Mesenteric fat pad (tissue), 1 donor: Measurements from ENCODE around the gene SAA4. TPM values are rescaled to one million over a fixed set of nuclear protein-coding genes. Genes with fewer than 3 reads are reported as not detected.
"Not testable (repeated sequence)": the region's sequence is repeated elsewhere in the genome, so short reads cannot be mapped to it uniquely, and the experiment has no call there.

Experiments
- DNase-seq: peaks from one replicate; pipeline ENCODE4 v3.0.0-alpha.2; 2020; ENCODE audit warnings: low spot score
- long read RNA-seq: library from polyadenylated mRNA; unstranded; transcript quantifications from one replicate; pipeline ENCODE4 v2.0.0, GENCODE V29; 2020
- total RNA-seq: library from RNA; stranded (reverse); fragmentation: NEBNext Ultra II Directional; extraction: Animal tissue kit (Norgen Biotek cat#: 25700); gene quantifications from one replicate; pipeline ENCODE4 v1.2.1, GENCODE V29; 2021
- donor health status: DM: yes; HTN: yes; CAD: no.

Gene SAA4, protein sequence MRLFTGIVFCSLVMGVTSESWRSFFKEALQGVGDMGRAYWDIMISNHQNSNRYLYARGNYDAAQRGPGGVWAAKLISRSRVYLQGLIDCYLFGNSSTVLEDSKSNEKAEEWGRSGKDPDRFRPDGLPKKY
- total RNA-seq = 4.1 TPM
- long read RNA-seq = 0 reads

DNA sequence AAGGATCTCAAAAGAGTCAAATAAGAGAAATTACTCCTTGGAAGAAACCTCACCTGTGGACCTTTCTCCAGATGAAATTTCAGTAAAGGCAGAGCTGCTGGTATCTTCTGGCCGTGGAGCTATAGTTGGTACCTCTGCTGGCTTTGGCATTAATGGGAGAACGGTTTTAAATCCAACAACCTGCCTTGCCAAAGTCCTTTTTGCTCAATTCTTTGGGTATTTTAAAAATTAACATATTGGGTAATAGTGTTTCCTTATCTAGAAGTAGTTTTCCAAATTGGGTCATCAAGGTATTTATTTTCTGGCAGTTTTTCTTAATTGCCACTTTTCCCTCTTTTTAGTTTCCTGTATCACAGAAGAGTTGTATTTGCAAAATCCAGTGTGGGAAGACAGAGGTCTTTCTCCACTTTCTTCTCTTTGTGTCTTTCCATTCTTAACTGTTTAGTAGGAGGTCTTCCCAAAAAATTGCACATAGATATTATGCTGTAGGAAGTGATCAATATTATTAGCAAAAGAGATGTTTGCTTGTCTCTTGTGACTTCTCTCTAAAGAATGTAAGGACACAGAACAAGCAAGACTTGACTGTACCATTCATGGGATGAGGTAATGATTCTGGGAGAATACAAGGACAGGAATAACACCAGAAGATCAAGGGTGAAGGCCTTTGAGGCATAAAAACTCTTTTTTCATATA, at the start of gene SAA4:
TSS of gene SAA4 (minus strand) at position 139 of the 693 bp plus-strand sequence. CDS start 876 bp downstream, outside the sequence.
- no peak for DNase-seq

GRCh38 chr11:18285841-18286240, 49.2 kb upstream of the SAA4 start:
- no peak for DNase-seq

DNA sequence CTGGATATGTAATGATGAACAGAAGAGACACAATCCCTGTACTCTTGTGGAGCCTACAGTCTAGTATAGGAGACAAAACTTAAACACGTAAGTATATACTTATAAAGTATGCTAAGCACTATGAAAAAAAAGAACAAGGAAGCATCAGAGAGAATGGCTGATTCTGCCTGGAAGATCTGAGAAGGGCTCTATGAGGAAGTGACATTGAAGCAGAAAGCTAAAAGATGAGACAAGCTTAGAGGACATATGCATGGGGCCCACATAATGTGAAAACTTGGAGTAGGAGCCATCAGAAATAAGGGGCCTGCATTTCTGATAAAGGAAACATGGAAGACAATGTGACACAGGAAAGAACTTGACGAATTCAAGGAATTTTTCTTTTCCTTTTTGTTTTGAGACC, 46.0 kb upstream of the SAA4 start:
- no peak for DNase-seq

DNA sequence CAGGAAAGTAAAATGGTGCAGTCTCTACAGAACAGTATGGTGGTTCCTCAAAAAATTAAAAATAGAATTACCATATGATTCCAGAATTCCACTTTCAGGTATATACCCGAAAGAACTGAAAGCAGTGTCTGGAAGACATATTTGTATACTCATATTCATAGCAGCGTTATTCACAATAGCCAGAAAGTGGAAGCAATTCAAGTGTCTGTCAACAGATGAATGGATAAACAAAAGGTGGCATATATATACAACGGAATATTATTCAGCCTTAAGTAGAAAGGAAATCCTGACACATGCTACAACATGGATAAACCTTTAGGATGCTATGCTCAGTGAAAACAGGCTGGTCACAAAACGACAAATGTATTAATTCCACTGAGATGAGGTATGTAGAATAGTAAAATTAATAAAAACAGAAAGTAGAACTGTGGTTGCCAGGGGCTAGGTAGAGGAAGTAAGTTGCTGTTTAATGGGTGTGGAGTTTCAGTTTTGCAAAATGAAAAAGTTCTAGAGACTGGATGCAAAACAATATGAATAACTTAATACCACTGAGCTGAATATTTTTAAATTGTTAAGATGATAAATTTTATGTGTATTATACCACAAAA, 43.9 kb upstream of the SAA4 start:
- no peak for DNase-seq

DNA sequence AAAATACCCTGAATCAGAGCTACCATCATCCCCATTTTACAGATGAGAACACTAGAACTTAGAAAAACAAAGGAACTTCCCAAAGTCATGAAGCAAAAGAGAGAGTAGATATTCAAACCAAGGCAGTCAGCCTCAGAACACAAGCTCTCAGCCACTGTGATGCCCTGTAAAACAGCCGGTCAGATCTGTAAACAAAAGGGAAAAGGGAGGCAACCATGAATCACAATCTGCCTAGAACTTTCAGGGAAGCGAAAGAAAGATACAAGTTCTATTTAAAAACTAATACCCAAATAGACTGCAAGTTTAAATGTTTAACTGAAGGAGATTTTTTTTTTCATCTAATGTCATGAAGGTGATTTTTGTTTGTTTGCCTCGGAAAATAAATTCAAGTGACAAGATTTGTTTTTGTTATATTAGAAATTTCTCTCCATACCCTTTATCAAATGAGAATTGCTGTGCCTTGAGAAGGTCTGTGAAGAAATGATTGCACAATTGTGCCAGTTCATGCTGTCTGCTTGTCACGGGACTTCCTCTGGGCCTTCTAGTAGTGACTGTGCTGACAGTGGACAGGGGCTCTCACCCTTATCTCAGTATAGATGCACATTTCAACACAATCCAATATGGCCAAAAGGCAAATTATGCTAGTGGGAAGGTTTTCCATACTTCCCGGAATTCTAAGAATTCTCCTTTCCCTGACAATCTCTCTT, 41.1 kb upstream of the SAA4 start:
- DNase-seq = no peak

- no peak for DNase-seq
Measured at GRCh38 chr11:18271206-18271605, 34.6 kb upstream of the SAA4 start.

DNA sequence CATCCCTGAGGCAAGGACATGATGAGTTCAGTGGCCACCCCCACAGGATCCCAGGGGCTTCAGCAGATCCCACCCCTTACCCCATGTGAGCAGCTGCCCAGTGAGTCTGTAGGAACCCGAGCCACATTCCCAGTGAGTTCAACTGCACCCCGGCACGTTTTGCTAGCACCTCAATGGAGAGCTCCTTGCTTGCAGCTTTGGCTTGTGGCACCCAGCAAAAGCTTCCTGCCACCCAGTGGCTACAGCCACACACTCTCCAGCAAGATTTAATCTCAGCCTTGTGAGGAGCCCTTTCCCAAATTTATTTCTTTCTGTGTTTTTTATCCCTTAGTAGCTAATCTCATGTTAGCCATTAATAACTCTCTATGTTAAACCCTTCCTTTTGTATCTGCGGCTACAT, 33.5 kb upstream of the SAA4 start:
- no peak for DNase-seq

- not testable (repeated sequence) for DNase-seq
Measured at GRCh38 chr11:18269252-18269651, 32.6 kb upstream of the SAA4 start.

DNA sequence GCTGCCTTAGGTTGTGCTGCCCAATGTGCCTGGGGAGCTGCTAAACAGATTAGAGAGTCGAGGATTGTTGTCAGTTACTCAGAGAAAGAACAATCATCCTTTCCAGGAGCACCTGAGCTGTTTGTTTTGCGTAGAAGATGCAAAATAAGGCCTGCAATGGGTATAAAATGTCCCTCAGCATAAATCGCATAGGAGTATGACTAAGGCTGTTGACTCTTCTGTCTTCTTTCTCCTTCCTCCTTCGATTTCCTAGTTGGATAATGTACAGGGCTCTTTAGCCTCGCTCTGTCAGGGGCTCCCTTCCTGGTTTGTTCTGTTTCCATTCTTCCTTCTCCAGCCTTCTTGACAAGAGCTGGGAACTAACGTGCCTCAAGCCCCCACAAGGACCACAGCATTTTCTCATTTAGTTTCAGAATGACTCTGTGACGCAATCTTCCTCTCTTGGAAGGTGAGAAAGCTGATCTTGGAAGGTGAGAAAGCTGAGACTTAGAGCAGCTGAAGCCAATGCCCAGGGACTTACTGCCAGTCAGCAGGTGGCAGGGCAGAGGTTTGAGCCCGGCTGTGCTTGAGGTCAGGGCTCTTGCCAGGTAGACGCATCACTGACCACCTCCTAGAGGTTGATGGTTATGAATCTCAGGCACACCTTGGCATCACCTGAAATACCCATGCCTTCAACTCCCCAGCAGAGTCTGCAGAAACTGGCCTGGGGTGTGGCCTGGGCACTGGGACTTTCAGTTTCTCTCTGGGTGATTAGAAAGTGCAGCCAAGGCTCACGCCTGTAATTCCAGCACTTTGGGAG, 30.9 kb upstream of the SAA4 start:
- not testable (repeated sequence) for DNase-seq

DNA sequence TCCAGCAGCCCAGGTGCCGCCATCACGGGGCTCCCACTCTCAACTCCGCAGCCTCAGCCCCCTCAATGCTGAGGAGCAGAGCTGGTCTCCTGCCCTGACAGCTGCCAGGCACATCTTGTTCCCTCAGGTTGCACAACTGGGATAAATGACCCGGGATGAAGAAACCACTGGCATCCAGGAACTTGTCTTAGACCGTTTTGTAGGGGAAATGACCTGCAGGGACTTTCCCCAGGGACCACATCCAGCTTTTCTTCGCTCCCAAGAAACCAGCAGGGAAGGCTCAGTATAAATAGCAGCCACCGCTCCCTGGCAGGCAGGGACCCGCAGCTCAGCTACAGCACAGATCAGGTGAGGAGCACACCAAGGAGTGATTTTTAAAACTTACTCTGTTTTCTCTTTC, 29.3 kb upstream of the SAA4 start, which contains the start of gene SAA1:
TSS of gene SAA1 (plus strand) at position 316 of the 400 bp plus-strand sequence. CDS start 624 bp downstream, outside the sequence.
- DNase-seq = no peak

DNA sequence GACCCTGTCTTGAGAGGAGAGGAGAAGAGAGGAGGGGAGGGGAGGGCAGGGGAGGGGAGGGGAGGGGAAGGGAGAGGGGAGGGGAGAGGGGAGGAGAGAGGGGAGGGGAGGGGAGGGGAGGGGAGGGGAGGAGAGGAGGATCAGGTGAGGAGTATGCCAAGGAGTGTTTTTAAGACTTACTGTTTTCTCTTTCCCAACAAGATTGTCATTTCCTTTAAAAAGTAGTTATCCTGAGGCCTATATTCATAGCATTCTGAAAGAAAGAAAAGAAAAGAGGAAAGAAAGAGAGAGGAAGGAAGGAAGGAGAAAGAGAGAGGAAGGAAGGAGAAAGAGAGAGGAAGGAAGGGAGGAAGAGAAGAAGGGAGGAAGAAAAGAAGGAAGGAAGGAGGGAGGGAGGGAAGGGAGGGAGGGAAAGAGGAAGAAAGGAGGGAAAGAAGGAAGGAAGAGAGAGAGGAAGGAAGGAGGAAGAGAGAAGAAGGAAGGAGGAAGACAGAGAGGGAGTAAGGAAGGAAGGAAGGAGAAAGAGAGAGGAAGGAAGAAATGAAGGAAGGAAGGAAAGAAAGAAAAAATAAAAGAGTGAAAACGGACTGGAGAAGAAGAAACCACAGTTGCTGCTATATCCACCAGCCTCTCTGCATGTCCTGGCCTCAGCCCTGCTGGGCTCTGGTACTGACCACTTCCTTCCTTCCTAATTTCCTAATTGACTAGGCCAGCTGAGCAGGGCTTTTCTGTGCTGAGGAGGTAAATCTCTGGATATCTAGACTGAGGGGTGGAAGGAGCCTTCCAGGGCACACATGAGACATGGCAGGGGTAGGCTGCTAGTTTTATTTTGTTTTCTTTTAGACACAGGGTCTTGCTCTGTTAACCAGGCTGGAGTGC, 28.3 kb upstream of the SAA4 start:
- no peak for DNase-seq

GRCh38 chr11:18264035-18264434, 27.4 kb upstream of the SAA4 start:
- DNase-seq = no peak

DNA sequence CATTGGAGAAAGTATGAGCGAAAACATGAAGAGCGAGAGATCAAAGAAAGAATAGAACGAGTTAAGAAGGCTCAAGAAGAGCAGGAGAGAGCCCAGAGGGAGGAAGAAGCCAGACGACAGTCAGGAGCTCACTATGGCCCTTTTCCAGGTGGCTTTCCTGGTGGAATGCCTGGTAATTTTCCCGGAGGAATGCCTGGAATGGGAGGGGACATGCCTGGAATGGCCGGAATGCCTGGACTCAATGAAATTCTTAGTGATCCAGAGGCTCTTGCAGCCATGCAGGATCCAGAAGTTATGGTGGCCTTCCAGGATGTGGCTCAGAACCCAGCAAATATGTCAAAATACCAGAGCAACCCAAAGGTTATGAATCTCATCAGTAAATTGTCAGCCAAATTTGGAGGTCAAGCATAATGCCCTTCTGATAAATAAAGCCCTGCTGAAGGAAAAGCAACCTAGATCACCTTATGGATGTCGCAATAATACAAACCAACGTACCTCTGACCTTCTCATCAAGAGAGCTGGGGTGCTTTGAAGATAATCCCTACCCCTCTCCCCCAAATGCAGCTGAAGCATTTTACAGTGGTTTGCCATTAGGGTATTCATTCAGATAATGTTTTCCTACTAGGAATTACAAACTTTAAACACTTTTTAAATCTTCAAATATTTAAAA, 26.2 kb upstream of the SAA4 start:
- DNase-seq = not testable (repeated sequence)

DNA sequence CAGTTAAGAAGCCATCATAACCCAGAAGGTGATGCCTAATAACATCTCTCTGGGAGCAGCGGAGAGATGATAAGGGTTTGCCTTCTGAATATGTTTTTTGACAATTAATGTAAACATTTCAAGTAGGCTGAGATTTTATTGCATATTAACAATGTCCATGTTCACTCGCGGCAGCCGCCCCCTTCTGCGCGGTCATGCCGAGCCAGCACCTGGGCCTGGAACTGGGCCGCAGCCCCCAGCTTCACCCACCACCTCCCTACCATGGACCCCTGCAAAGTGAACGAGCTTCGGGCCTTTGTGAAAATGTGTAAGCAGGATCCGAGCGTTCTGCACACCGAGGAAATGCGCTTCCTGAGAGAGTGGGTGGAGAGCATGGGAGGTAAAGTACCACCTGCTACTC, 25.1 kb upstream of the SAA4 start:
- no peak for DNase-seq

- no peak for DNase-seq
Measured at GRCh38 chr11:18259259-18259658, 22.7 kb upstream of the SAA4 start.

- no peak for DNase-seq
Measured at GRCh38 chr11:18254781-18255361, 18.3 kb upstream of the SAA4 start.

DNA sequence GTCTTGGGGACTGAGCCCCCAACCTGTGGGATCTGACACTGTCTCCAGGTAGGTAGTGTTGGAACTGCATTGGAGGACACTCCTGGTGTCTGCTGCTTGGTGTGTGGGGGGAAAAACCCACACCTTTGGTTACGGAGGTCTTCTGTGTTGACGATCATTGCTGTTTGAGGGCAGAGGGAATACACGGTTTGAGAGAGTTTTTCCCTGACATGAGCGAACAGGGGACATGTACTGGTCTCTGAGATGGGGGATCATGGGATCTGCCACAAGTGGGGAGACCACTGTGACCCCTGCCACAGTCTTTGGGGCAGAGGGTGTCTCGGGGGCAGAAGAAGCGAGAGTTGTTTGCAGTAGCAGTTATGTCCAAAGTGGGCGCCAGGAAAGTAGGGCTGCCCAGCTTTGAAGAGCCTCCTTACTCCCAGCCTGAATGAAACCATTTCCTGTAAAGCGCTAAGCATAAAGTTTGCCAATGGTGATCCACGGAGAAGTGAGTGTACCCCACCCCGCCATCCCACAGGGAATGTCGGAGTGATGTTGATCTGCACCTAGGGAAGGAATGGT, 17.3 kb upstream of the SAA4 start:
- DNase-seq = no peak

- DNase-seq = no peak
Measured at GRCh38 chr11:18253233-18253632, 16.6 kb upstream of the SAA4 start.

DNA sequence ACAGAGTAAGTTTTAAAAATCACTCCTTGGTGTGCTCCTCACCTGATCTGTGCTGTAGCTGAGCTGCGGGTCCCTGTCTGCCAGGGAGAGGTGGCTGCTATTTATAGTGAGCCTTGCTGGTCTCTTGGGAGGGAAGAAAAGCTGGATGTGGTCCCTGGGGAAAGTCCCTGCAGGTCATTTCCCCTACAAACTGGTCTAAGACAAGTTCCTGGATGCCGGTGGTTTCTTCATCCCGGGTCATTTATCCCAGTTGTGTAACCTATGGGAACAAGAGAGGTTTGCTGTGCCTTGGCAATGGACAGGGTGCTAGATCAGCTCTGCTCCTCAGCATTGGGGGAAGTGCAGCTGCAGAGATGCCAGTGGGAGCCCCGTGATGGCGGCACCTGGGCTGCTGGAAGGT, 12.0 kb upstream of the SAA4 start, which contains the start of gene SAA2:
TSS of gene SAA2 (minus strand) at position 108 of the 400 bp plus-strand sequence. CDS start 657 bp downstream, outside the sequence.
- no peak for DNase-seq
